Nucleus accumbens (tissue), 56 donors: ENCODE measurements around the gene SKP2.
A peak's percentile ranks its signal among the peaks of the same experiment; 100 is the strongest.
"Not testable (repeated sequence)": the region's sequence is repeated elsewhere in the genome, so short reads cannot be mapped to it uniquely, and the experiment has no call there.

Experiments used
- DNase-seq, 56 donors: peaks; one replicate each; lab custom pipeline; 2025; lab: John Stamatoyannopoulos, UW

The SKP2 gene

DNA sequence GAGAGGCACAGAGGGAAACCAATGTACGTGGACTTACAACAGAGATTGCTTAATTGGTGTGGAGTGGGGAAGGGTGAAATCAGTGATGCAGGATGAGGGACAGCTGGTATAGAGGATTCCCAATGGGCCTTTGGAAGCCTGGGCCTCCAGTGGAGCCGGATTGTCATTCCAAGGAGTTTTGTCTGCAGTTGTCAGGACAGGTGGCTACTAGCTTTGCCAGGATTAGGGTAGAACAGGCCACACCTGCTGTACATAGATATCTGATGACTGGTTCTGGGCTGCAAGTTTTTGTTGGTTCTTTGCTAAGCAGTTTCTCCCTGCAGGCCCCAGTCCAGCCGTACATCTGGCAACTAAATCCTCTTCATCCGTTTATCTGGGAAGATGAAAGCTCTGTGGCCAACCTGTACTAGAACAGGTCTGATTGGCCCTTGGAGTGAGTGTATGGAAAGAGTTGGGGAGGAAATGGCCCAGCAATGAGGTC lies 4.2 kb downstream of the SKP2 start:
- no peak for DNase-seq

DNA sequence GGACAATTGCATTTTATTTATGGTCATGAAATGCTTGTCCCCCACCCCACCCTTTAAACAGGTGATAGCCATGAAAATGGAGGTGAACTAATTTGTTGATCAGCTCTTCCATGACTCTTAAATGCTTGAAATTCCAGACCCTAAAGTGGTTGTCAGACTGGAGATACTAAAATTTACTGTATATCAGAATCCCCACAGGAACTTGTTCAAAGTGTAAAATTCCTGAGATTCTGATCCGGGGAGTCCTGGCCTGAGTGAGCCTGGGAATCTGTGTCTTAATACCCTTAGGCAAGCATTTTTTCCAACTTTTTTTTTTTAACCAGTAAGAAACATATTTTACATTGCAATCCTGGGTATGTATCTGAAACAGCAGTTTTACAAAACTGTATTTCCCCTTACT lies 4.7 kb downstream of the SKP2 start:
- DNase-seq: no peak

DNA sequence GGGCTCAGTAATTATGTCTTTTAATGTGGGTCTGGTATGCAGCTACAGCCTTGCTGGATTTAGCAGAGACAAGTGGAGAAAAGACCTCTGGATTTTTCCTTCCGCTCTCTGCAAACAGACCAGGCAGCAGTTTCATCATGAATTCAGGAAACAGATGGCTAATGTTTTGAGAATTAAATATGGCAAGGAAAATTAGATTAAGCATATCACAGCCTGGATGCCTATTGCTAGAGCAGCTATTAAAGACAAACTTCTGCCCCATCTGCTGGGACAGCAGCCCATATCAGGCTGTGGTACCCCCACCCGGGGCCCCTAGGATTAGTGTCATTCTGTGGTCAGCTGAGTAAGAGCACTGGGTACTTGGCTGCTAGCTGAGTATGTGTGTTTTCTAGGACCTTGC lies 6.2 kb downstream of the SKP2 start:
- no peak for DNase-seq

DNA sequence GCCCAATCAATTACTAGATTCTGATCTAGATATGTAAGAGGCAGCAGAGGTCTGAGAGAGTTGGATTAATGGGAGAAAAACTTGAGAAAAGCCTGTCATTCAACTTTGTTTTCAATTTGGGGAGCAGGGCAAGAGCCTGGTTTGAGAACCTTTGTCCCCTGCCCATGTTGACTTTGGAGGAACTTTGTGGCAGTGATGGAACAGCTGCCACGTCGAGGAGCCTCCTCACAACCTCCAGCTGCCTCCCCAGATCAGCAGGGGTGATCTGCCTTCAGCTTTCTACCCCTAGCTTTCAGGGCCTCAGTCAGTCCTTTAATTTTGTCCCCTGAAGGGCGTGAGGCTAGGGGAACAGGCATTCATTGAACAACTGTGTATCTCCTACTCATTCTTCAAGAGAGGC lies 8.7 kb downstream of the SKP2 start:
- no peak for DNase-seq

DNA sequence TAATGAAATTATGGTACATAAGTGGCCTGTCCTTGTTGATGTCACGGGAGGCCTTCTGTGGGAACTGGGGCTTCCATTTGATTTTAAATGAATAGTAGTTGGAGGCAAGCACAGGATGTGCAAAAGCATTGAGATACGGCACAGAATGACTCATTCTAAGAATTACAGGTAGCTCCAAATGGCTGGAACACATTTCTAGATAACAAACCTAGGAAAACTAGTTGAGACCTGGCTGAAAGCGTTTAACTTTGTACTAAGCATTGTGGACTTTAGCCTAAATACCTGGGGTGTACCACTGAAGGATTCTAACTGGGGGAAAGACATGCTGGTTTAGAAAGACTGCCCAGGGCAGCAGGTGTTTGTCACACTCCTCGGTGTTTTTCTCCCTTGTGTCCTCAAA lies 9.4 kb downstream of the SKP2 start:
- no peak for DNase-seq

DNA sequence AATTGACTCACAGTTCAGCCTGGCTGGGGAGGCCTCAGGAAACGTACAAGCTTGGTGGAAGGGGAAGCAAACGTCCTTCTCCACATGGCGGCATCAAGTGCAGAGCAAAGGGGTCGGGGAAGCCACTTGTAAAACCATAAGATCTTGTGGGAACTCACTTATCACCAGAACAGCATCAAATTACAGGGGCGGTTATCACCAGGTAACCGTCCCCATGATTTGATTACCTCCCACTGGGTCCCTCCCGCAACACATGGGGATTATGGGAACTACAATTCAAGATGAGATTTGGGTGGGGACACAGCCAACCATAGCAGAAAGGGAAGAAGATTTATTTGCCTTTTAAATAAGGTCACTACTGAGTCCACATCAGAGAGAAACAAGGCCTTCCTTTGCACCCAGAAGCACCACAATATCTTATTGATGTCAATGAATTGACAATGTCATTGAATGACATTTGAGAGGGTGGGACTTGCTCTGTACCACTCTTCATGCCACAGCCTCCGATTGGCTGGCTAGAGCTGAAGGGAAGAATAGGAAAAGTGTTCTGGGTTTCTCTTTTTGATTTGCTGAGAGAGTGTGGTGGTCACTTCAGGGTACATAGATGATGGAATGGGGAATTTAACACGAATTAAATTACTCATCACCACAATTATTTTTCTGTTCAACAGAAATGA lies 11.0 kb downstream of the SKP2 start:
- peak in 17 of 56 donors; percentile 14 to 62 (median 33) for DNase-seq

DNA sequence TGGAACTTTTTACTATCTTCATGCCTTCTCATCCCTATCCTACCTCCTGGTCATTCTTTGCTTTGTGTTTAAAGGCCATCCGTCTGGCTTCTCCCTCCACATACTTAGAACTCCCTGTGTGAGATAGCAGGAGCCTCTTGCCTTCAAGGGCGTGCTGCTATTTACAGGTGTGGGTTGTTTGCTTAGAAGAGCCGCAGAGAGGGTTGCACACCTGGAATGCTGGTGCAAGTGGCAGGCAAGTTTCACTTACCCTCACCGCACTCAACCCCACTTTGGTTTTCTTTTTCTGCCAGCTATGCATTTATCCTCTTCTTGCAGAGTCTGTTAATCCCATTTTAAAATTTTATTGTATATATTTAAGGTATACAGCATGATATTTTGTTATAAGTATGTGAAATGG lies 12.6 kb downstream of the SKP2 start:
- no peak for DNase-seq

DNA sequence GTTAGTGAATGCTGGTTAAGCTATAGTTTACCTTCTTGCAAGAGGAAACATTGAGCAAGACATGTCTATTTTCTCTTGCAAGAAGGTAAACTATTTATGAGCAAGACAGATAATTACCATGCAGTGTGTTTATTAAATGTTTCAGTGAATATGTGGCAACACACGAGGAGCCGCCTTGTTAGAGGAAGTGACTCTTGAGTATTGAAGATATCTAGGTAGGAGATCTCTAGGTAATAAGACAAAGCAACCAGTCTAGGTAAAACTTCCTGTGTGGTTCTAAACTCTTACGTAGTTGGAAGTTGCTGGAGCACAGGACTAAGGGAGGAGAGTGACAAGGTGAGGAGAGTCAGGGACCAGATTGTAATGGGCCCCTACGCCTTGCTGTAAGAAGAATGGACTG lies 16.8 kb downstream of the SKP2 start:
- DNase-seq: no peak

DNA sequence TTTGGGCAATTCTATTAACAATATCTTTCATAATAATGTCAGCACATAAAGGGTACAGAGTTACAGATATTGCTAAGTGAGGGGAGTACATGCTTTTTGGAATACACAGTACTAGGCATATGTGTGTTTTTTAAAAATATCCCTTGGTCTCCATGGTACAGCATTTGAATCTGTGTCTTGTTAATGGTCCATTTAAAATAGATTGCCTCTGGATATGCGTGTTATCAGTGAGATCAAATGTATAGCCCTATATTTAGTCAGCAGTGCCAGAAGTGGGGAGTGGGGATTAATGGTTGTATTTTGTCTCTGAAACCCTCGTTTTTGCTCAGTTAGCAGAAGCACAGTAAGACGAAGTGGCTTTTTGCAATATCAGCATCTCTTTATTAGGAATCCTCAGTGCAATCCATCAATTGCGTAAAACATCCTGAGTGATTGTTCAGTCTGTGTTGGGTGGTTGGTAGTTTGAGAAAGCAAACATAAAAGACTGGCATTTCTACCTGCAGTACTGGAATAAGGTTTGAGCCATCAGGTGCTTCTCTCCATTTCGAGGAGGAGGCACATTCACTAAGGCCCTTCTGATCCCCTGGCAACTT lies 19.0 kb downstream of the SKP2 start:
- DNase-seq: no peak

DNA sequence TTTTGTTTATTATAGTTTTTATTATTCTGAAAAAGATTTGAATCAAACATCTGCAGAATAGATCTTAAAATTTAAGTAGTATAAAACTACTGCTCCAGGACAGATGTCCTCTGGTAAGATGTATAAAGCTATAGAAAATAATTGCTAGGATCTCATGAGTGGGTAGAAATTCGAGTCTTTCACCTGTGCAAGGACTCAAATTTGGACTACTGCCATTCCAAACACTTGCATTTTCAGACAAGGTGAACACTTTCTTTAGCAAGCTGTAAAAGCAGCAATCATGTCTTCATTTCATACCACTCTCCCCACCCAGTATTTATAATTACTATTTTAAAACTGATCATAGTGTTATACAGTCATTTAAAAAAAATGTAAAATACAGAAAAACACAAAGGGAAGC lies 20.7 kb downstream of the SKP2 start:
- DNase-seq: no peak

DNA sequence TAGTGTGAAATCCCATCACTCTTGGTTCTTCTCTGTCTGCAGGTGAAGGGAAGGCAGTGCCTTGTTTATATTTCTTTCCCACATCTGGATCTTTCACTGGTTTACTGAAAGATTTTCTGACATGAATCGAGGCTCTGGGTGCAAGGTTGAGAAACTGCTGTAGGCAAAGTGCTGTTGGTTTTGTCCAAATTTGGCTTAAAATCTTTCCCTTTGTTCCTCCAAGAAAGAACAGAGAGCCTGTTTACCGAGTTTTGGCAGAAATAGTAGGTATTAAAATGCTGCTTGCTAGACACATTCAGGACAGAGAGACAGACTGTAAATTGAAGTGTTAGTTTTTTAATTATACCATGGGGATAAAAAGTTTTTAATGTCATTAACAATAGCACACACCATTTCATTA lies 21.5 kb downstream of the SKP2 start:
- no peak for DNase-seq

DNA sequence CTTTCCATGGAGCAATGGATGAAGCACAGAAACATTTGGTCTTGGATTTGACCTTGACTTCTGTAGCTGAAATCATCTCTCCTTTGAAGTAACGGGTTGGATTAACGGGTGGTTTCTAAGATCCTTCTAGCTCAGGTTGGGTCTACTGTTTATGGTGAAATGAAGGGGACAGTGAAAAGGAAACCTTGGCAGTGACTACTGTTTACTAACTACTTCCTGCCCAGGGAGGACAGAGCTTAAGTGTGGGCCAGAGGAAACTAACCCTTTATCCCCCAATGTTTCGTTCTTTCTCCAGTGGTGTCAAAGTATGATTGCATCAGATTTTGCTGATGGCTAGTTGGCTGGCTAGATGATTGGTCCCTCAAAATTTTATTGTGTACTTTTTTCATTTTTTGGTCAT lies 22.2 kb downstream of the SKP2 start:
- DNase-seq: no peak

DNA sequence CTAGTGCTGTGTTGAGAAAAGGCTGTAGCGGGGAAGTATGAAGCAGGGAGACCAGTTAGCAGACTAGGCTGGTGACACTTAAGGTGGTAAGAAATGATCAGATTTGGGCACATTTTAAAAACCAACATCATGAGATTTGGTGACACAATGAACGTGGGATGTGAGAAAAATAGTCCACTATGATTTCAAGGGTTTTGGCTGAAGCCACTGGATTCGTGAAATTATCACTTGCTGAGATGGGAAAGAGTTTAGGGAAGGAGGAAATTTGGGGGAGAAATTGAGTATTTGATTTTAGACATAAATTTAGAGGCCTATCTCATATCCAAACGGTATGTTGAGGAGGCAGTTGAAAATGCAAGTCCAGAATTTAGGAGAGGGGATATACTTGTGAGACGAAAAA lies 23.1 kb downstream of the SKP2 start:
- no peak for DNase-seq

DNA sequence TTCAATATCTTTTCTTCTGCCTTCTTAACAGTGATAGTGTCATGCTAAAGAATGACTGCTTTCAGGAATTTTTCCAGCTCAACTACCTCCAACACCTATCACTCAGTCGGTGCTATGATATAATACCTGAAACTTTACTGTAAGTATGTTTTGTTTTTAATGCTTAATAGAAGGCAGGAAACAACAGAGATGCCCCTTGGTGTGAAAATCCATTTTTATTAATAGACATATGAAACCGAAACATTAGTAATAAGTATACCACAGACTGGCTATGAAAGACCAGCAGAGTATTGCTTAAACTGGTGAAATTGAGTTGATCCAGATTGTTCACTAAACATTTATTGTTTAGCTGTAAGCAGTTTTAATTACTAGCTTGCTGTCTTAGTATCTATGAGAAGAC lies 25.2 kb downstream of the SKP2 start:
- DNase-seq: no peak

DNA sequence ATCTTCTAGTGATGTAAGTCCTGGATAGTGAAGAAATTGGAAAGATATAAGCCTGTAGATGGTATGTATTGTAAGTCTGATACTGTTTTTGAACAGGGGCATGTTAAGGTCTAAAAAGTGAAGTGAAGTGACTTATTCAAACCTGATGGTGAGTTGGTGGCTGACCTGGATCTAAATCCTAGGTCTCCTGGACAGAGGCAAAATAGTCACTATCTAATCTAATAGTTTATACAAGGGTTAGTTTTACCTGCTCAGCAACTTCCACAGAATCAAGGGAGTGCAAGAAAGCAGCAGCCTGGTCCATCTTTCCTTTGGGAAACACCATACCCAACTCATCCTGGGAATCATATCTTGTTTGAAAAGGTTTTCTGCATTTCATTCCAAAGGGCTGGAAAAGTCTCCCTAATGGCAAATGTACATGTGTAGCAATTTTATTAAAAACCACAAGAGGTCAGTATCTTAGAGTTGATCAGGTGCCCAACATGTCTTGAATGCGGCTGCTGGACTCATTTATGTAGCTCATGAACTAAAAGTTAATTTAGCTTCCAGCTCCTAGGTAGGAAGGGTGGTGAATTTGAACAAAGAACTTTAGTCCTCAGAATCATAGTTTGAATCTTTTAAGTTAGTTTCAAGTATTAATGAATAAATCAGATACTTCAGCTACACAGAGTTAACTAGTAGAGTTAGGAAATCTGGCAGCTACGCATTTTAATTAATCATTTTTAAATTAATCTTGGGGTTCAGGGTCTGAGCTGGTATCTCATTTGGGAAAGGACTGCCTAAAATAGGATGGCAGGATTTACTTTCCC lies 26.0 kb downstream of the SKP2 start:
- DNase-seq: no peak

DNA sequence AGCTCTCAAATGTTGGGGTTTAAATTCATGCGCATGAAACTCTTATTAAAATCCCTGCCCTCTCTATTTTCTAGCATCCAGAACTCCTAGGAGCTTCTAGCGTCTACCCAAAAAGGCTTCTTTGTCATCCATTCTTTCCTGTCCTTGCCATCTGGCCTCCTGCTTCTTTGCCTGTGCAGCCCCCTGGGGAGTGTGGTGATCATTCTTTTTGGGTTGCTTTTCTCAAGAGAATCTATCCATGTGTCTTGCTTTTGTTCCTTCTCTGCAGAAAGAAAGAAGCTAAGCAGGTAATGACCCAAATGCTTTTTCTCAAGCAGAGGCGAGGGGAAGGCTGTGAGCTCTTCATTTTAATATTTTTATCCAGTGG lies 26.6 kb downstream of the SKP2 start:
- no peak for DNase-seq

DNA sequence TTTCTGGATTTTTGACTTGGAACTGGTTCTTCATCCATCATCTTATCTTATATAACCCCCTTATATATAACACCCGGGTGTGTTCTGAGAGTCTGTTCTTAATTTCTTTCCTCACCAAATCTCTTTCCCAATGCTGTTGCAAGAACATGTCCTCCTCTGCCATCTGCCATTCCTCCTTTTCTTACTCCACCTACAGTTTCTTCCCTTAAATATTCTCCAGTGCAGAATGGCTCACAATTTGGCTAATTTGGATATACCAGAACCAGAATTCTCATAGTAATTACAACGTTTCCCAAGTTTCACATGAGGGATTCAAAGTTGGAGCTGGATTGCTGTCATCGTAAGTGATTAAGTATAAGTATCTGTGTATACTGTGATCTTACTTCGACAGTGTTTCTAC lies 28.0 kb downstream of the SKP2 start:
- no peak for DNase-seq

DNA sequence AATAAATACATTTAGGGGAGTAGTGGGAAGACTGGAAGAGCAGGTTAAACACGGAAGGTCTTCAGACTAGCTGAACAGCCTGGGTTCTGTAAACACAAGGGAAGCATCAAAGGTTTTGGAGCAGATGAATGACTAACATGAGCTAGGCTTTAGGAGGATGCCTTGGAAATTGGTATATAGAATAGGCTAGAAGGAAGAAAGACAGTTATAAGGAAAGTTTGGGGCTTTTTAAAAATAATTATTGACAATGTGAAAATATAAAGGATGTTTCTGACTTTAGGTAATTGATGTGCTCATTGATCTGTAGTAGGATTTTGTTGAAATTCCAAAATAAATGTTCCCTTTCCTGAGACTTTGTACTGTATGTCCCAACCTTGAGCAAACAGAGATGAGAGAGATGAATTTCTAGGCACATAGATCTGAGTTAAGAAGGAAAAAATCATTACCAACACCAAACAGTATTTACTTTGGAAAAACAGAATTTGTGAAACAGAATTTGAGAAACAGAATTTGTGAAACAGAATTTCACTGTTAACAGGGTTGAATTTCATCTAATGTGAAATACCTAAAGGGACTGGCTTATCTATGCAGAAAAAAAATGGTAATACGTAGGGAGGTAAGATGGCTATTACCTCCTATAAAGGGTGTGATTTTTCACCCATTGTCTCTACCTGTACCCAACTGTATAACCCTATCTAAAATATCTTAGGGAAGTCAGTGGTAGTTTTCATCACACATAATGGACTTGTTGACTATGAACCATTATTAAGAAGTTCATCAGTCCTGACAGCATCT lies 28.8 kb downstream of the SKP2 start:
- no peak for DNase-seq

DNA sequence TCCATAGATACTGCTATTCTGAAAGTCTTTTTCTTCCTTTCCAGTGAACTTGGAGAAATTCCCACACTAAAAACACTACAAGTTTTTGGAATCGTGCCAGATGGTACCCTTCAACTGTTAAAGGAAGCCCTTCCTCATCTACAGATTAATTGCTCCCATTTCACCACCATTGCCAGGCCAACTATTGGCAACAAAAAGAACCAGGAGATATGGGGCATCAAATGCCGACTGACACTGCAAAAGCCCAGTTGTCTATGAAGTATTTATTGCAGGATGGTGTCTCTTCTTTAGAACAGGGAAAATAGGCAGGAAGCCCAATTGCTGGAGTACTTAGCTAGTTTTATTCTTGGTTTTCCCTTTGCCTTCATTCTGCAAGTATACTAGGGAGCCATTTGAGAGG lies 29.9 kb downstream of the SKP2 start:
- DNase-seq: peak in 2 of 56 donors; percentile 9 to 10

DNA sequence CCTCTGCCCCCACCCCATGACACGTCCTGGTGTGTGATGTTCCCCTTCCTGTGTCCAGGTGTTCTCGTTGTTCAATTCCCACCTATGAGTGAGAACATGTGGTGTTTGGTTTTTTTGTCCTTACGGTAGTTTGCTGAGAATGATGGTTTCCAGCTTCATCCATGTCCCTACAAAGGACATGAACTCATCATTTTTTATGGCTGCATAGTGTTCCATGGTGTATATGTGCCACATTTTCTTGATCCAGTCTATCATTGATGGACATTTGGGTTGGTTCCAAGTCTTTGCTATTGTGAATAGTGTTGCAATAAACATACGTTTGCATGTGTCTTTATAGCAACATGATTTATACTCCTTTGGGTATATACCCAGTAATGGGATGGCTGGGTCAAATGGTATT lies 32.5 kb downstream of the SKP2 start:
- not testable (repeated sequence) for DNase-seq

DNA sequence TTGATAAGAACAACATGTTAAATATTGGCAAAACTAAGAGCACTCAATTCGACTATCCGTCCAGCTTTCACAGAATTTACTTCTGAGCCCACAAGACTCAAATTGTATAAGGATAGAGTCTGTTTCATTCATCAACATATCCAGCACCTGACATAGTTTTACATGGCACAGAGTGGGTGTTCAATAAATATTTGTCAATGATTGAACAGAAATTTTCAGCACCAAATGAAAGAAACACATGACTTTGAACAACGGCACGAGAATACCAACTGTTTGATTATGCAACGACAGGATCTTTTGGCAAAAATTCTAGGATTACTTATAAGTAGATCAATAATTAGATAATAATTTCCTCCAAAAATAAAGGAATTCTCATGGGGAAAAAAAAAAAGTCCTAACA lies 41.8 kb downstream of the SKP2 start:
- no peak for DNase-seq
